Measurements from ENCODE around the gene HSPA1A. TPM values are rescaled to one million over a fixed set of nuclear protein-coding genes. Genes with fewer than 3 reads are reported as not detected.
A peak's percentile ranks its signal among the peaks of the same experiment; 100 is the strongest.

HSPA1A gene
- total and polyA plus RNA-seq, 9 of the 15 experiments (the other 6 are each of a cell fraction or from before 2014, with no cell fraction given), result 2.2 to 273 (median 107) TPM

- TF ChIP-seq ZBTB5 (IDR thresholded peaks at IDR 0.05) (no peak), NFXL1 (CRISPR knock-in tag; IDR thresholded peaks at IDR 0.05) (no peak), NR2C1 (IDR thresholded peaks at IDR 0.05) (no peak), NR2C1 (tag; IDR thresholded peaks at IDR 0.05) (peak; percentile 77), ZBTB43 (CRISPR knock-in tag; IDR thresholded peaks at IDR 0.05) (peak; percentile 66; the same call in 1 of the 2 replicates), E2F6 (IDR thresholded peaks at IDR 0.05; ENCODE audit: borderline replicate concordance in 1 of 2, extremely low read depth in 1 of 2, insufficient read depth in 1 of 2, insufficient read length in 1 of 2, low read depth in 1 of 2, low read length in 1 of 2, poor library complexity in 1 of 2, severe bottlenecking in 1 of 2) (peak; percentile 40 to 57), ZNF407 (IDR thresholded peaks at IDR 0.05; ENCODE audit: low read depth) (no peak), RAD51 (IDR thresholded peaks at IDR 0.05; ENCODE audit: borderline replicate concordance, low read depth) (peak; percentile 51; the same call in 1 of the 2 replicates), MBD2 (IDR thresholded peaks at IDR 0.05; ENCODE audit: borderline replicate concordance, low read depth) (peak; percentile 94), NR1H2 (CRISPR knock-in tag; IDR thresholded peaks at IDR 0.05) (no peak), FIP1L1 (IDR thresholded peaks at IDR 0.05; ENCODE audit: low read depth, low read length, poor library complexity, severe bottlenecking) (peak; percentile 98), POLR2H (tag; IDR thresholded peaks at IDR 0.05; ENCODE audit: low read depth) (no peak)
Measured at GRCh38 chr6:31776989-31777666, 38.2 kb upstream of the HSPA1A start, which contains the start of gene VWA7 (continued).
